ENCODE data around the gene KRR1. TPM values are rescaled to one million over a fixed set of nuclear protein-coding genes. Genes with fewer than 3 reads are reported as not detected.
A peak's percentile ranks its signal among the peaks of the same experiment; 100 is the strongest.

The KRR1 gene
- total and polyA plus RNA-seq, 2 of the 13 experiments (the other 11 are each of a cell fraction or from before 2014, with no cell fraction given): 19.3 to 103 TPM

DNA sequence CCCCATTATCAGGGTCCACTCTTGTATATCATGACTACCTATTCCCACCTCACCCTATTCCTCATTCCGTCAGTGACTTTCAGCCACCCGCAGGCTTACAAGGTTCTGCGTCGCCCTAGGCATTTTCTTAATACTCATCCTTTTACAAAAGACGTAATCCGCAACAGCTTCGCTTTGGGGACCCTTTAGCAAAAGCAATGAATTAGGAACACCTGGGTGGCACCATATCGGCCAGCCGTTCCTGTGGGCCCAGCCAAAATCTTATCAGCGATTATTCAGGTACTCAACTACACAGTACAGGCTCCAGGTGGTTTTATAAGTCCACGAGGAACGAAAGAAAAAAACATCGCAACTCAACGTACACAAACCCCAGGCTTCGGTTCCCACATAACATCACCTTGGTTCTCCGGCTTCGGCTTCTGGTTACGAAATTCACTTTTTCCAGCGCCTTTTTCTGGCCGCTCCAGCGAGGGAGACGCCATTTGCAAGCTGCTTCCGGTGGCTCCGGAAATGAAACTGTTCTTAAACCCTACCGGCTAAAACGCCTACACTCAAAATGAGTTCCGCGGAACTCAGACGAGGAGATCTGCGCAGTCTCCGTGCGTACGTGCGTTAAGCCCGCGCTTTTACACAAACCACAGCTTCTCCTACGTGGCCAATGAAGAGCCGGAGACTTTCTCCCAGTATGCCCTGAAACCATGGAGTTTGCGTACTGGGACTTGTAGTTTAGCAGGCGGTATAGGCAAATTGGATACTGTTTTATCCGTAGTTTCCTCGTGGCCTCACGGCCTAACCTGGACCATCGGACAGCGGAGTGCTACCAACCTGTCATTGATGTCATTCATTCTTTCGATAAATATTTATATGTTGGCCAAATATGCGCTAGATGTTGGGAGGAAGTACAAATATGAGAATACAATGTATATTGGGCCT lies at the start of gene KRR1 (continued):
- TF ChIP-seq UBTF (CRISPR knock-in tag; IDR thresholded peaks at IDR 0.05): peak; percentile 67
- TF ChIP-seq ZNF230 (CRISPR knock-in tag; IDR thresholded peaks at IDR 0.05): 0 out of 2 replicates have a peak, but pooled peaks have one; percentile 59
- peak; percentile 60; the same call in 1 of the 2 replicates for TF ChIP-seq ZKSCAN1 (IDR thresholded peaks at IDR 0.05; ENCODE audit: low read length)
- TF ChIP-seq ZNF800 (CRISPR knock-in tag; IDR thresholded peaks at IDR 0.05): peak; percentile 69; the same call in 1 of the 2 replicates
- no peak for TF ChIP-seq NFATC3 (CRISPR knock-in tag; IDR thresholded peaks at IDR 0.05)
- peak; percentile 44; the same call in 1 of the 2 replicates for TF ChIP-seq ZKSCAN8 (CRISPR knock-in tag; IDR thresholded peaks at IDR 0.05; ENCODE audit: borderline replicate concordance)
- TF ChIP-seq, protein P1, sequence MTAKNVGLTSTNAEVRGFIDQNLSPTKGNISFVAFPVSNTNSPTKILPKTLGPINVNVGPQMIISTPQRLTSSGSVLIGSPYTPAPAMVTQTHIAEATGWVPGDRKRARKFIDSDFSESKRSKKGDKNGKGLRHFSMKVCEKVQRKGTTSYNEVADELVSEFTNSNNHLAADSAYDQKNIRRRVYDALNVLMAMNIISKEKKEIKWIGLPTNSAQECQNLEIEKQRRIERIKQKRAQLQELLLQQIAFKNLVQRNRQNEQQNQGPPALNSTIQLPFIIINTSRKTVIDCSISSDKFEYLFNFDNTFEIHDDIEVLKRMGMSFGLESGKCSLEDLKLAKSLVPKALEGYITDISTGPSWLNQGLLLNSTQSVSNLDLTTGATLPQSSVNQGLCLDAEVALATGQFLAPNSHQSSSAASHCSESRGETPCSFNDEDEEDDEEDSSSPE (CRISPR knock-in tag; IDR thresholded peaks at IDR 0.05): peak; percentile 99
- peak; percentile 81 for TF ChIP-seq DRAP1 (CRISPR knock-in tag; IDR thresholded peaks at IDR 0.05)
- no peak for TF ChIP-seq ZNF251 (CRISPR knock-in tag; IDR thresholded peaks at IDR 0.05)
- TF ChIP-seq ZNF709 (CRISPR knock-in tag; IDR thresholded peaks at IDR 0.05): no peak
- TF ChIP-seq ATF3 (CRISPR knock-in tag; IDR thresholded peaks at IDR 0.05): 0 out of 2 replicates have a peak, but pooled peaks have one; percentile 32
- TF ChIP-seq TGIF2 (CRISPR knock-in tag; IDR thresholded peaks at IDR 0.05): peak; percentile 88; the same call in 1 of the 2 replicates
- no peak for TF ChIP-seq MAZ (IDR thresholded peaks at IDR 0.05; ENCODE audit: borderline replicate concordance, low read depth, low read length)
- TF ChIP-seq MAZ (CRISPR knock-in tag; IDR thresholded peaks at IDR 0.05; ENCODE audit: low read depth): peak; percentile 45; the same call in 1 of the 2 replicates
- TF ChIP-seq, protein P2, sequence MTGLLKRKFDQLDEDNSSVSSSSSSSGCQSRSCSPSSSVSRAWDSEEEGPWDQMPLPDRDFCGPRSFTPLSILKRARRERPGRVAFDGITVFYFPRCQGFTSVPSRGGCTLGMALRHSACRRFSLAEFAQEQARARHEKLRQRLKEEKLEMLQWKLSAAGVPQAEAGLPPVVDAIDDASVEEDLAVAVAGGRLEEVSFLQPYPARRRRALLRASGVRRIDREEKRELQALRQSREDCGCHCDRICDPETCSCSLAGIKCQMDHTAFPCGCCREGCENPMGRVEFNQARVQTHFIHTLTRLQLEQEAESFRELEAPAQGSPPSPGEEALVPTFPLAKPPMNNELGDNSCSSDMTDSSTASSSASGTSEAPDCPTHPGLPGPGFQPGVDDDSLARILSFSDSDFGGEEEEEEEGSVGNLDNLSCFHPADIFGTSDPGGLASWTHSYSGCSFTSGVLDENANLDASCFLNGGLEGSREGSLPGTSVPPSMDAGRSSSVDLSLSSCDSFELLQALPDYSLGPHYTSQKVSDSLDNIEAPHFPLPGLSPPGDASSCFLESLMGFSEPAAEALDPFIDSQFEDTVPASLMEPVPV (CRISPR knock-in tag; IDR thresholded peaks at IDR 0.05): no peak
